HPDE6-E6E7 (cell line): ENCODE results near the gene CERS1.
A peak's percentile ranks its signal among the peaks of the same experiment; 100 is the strongest.

Experiments used
- DNase-seq: peaks from one replicate; pipeline ENCODE4 v3.0.0; 2011; ENCODE audit warnings: missing footprints; ENCODE audit errors: extremely low spot score

CERS1 gene

DNA sequence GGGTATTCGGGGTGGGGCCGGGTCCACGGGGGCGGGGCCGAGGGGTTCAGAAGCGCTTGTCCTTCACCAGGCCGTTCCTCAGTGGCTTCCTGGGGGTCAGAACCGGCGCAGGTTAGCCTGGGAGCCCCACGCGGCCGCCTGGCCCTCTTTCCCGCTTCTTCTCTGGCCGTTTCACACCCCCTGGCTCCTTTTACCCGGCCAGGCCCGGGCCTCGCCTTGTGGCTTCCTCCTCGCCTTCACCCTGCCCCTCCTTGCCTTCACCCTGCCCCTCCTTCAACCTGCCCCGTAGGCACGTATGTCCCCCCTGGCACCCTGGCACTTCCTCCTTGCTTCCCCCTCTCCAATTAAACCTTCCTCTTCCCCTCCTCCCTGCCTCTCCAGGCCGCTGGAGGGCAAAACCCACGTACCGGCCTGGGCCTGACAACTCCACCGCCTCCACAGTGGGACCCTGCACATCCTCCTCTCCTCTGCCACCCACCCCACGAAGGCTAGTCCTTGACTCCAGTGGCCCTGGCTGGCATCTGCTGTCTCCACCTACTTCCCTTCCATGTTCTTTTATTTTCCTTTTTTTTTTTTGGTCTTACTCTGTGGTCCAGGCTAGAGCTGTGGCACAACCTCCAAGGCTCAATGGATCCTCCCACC is 25.3 kb downstream of the CERS1 start:
- DNase-seq, result no peak

DNA sequence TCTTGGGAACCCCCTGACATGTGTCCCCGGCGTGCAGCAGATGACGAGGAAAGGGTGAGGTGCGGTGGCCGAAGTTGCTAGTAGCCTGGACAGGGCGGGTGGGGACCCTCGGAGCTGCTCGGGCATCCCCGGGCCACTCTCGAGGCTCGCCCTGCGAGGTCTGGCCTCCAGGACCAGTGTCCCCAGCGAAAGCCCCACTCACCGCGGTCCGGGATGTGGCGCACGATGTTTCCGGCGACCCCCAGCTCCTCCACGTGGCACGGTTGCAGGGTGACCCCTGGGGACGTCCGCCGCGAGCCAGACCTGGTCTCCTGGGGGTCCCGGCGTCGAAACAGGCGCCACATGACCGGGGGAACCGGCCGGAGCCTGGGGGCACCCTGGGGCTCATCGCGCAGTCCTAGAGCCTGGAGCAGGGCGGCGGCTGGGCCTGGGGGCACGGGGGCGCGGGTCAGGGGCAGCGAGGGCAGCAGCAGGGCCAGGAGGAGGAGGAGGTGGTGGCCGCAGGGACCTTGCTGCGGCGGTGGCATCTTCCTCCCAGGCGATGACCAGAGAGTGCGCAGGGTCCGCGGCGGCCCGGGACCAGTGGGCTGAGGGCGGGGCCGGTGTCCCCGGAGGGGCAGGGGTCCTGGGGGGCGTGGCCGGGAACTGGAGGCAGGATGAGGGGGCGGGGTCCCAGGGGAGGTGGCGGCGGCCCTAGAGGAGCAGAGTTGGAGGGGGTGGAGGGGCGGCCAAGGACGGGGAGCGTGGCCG is 26.0 kb downstream of the CERS1 start:
- no peak for DNase-seq

DNA sequence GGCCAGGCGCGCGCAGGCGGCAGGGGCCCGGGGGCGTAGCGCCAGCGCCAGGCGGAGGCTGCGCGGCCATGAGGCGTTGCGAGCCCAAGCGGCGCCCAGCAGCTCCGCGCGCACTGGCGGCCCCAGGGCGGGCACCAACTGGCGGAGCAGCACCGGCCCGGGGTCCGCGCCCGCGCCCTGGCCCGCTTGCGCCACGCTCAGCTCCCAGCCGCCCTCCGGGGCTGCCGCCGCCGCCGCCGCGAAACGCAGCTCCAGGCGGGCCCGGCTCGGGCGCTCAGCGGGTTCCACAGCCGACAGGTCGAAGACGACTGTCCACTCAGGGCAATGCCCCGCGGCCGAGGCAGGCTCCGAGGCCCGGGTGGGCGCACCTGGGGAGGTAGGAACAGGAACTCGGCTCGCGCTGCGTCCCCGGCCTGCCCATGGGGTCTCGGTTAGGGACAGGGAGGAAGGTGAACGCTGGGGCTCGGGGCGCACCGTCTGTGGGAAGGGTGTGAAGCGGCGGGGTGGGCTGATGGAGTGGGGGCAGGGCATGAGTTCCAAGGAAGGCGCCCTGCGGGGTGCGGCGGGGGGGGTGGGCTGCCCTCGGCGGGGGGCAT is 26.8 kb downstream of the CERS1 start:
- no peak for DNase-seq

DNA sequence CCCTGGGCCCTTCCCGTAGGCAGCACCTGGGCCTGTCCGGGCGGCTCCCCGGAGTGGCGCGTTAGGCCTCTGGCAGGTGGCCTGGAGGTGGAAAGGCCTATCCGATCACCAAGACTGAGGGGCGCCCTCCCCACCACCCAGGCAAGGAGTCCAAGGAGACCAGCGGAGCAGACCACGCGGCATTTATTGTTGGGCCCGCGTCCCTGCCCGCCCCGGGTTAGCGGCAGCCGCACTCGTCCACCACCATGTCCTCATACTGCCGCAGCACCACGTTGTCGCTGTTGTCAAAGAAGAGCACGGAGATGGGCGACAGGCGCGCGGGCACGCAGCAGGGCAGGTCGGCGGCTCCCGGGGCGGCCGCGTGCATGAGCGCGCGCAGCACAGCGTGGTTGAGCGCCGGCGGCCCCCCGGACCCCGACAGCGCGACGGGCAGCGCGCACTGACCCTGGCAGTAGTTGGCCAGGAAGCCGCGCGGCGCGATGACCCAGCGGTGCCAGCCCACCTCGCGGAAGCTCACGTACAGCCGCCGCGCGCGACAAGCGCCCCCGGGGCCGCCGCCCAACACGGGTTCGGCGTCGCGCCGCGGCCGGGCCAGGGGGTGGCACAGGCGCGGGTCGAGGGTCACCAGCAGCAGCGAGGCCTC is 27.5 kb downstream of the CERS1 start:
- DNase-seq, result no peak

DNA sequence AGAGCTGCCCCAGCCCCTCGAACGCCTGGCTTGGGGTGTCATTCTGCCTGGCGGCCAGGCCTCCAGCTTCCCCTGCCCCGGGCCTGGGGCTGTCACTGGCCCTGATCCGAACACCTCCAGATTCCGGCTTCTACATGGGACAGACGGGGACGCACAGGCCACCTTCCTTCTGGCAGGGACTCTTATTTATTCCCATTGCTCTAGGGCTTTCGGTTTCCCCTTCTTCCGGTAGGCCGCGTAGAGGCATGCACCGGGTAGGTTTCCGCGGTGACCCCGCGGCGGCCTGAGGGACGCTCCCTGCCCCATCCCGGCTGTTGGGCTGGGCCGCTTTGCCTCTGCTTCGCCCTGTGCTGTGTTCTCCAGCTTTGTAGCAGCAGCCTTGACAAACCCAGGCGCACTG is 28.2 kb downstream of the CERS1 start:
- no peak for DNase-seq

DNA sequence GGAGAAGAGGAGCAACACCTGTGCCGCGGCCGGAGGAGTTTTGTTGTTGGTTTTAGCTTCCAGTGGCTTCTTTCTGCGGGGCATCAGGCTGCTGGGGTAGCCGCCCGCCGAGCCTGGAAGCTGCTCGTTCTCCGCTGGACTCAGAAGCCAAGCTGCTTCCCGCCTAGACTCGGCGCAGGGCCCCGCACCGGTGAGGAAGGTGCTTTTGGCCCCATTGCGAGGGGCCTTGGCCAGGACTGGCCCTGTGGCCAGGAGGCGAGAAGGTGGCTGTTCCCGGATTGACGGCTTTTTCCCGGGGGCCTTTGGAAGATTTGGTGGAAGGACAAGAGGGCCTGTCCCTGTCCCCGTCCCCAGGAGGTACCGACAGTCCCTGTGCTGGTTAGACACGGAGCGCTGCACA is 28.8 kb downstream of the CERS1 start:
- DNase-seq, result no peak

DNA sequence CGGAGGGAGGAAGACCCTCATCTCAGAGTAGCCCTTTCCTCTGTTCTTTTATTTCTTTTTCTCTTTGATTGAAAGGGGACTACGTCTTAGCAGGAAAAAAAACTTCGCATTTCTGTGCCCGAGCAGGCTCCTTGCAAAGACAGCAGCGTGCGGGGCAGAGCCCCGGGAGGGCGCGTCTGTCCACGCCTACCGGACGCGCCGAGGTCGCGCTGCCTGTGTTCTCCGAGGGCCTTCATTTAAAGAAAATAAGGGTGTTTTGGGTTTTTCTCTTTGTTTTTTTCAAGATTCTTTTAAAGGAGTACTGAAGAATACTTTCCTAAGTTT is 29.2 kb downstream of the CERS1 start:
- no peak for DNase-seq

DNA sequence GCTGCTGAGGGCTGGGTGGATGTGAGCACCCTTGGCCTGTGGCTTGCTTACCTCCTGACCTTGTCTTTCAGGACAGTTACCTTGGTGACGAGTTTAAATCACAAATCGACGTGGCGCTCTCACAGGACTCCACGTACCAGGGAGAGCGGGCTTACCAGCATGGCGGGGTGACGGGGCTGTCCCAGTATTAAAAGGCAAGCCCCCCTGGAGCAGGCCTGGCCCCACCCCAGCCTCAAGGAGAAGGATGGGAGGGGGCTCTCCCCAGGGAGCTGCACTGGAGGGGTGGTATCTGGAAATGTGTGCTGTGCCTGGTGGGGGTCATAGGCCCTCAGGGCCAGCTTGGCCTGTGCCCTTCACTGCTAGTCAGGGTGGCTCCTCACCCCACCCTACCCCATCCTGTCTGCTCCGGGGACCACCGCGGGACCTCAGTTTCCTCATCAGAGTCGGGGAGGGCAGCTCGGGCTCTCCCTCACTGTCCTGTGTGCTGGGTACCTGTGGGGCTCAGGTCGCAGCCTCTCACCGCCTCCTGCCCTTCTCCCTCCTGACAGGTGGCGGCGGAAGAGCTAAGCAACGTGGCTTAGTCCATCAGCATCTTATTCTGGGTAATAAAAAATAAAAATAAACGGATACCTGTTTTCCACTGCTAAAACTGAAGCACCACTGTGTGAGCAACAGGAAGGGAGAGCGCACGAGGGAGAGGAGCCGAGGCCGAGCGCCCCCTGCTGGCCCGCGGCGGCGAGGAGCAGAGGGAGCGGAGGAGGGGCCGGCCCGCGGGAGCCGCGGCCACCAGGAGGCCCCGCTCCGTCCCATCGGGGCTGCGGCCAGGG is 29.8 kb downstream of the CERS1 start:
- DNase-seq, result peak; percentile 66

DNA sequence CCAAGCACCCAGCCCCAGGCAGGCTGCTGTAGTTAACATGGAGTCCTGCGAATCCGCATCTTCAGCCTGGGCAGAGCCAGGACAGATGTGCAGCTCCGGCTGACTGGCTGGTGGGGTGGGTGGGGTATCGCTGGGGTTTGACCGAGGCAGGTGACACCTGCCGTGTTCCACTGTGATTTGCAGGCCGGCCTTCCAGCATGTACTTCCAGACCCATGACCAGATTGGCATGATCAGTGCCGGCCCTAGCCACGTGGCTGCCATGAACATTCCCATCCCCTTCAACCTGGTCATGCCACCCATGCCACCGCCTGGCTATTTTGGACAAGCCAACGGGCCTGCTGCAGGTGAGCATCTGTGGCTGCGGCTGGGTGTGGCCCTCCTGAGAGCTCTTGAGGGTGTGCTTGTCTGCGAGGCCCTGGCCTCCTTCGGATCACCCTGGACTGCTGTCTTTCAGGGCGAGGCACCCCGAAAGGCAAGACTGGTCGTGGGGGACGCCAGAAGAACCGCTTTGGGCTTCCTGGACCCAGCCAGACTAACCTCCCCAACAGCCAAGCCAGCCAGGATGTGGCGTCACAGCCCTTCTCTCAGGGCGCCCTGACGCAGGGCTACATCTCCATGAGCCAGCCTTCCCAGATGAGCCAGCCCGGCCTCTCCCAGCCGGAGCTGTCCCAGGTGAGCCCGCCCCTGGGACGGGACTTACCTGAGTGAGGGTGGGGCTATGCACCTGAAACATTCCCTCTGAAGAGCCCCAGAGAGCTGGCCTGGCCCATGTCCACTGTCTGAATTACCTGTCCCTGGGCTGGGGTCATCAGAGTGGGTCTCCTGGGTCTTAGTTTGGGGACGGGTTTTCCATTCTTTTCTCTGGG is 30.6 kb downstream of the CERS1 start:
- no peak for DNase-seq

DNA sequence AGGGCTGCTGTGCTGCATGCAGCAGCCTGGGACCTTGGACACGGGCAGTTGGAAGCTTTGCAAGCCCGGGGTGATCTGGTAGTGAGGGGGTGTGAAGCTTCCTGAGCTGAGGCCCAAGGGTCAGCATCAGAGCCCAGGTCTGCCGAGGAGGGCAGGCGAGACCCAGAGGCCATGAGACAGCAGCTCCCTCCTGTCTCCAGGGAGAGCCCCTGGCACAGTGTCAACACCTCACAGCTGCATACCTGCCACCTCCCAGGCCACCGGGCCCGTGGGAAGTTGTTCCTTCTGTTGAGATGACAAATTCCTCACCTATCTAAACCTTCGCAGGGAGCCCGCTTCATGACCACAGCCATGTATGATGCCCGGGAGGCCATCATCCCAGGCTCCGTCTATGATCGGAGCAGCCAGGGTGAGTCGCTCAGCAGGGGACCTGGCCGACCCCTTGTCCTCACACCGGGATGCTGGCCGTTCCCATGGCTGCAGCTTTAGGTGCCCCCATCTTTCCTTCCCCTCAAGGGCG is 32.1 kb downstream of the CERS1 start:
- no peak for DNase-seq

DNA sequence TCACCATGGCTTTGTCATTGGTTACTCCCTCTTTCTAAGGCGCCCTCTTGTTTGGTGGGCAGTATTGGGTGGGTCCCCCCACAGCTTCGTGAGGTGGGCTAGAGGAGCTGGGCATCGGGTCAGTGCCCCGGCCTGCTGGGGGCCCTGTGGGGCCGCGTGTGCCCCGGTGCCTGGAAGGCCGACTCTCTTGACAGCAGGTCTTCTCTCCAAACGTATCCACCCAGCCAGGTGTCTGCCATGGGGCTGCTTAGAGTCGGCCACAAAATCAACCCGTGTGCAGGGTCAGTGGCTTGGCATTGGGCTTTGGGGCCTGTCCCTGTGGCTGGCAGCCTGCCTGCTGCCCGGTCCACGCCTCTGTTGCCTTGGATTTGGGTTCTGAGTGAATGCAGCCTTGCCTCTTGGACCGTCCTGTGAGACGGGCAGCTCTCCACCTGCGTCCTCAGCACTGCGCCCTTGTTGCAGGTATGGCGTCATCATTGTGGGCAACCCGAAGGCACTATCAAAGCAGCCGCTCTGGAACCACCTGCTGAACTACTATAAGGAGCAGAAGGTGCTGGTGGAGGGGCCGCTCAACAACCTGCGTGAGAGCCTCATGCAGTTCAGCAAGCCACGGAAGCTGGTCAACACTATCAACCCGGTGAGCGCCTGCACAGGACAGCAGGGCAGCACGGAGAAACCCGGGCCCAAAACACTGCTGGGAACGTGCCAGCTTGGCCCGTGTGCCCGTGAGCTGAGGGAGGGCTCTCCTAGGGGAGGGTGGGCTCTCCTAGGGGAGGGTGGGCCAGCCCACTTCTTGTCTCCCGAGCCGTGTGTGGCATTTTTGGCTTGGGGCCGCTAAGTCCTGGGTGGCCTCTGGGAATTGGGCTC is 32.7 kb downstream of the CERS1 start:
- no peak for DNase-seq

DNA sequence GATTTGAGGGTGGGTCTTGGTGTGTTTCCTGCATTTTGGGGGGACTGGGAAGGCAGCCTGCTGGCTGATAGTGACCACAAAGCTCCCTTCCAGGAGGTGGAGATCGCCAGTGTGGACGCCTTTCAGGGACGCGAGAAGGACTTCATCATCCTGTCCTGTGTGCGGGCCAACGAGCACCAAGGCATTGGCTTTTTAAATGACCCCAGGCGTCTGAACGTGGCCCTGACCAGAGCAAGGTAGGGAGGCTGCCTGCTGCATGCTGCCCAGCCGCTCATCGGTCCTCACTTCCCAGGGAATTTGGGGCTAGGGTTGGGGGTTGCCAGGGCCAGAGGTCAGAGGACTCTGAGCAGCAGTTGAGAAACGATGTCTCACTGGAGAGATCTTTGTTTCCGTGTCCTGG is 34.0 kb downstream of the CERS1 start:
- no peak for DNase-seq

DNA sequence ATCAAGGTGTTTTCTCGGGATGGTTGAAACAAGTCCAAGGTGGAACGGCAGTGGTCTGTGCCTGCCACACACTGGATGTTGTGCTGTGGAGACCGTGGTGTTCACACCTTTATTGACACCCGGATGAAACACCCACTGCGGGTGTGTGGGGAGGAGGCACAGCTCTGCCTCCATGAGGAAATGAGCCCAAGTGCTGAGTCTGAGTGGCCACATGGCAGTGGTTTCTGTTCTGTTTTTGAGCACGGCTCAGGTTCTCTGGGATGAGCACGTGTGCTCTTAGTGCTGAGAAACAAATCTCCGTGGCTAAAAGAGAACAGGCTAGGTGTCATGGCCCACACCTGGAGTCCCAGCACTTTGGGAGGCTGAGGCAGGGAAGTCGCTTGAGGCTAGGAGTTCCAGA is 34.7 kb downstream of the CERS1 start:
- no peak for DNase-seq

DNA sequence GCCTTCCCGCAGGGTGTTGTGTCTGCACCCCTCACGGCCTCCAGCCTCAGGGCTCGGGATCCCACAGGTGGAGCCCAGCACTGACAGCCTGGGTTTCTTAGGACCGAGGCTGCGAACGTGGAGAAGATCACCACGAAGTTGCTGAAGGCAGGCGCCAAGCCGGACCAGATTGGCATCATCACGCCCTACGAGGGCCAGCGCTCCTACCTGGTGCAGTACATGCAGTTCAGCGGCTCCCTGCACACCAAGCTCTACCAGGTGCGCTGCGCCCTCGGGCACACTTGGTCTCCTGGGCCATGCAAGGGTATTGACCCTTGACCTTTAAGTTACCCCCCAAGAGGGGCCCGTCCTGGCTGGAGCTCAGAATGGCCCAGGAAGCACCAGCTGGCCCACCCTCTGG is 35.2 kb downstream of the CERS1 start:
- DNase-seq, result no peak

DNA sequence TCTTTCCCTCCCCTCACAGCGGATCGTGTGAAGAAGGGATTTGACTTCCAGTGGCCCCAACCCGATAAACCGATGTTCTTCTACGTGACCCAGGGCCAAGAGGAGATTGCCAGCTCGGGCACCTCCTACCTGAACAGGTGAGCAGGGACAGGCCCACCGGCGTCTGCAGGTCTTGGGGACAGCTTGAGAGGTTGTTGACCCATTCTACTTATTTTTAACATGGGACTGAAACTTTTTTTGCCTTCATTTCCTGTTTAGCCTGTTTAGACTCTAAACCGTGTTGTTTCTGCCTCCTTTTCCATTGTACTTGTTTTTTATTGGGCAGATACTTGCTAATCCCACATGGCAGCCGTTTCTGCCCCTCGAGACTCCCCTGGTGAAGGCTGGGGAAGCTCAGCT is 35.7 kb downstream of the CERS1 start:
- no peak for DNase-seq

DNA sequence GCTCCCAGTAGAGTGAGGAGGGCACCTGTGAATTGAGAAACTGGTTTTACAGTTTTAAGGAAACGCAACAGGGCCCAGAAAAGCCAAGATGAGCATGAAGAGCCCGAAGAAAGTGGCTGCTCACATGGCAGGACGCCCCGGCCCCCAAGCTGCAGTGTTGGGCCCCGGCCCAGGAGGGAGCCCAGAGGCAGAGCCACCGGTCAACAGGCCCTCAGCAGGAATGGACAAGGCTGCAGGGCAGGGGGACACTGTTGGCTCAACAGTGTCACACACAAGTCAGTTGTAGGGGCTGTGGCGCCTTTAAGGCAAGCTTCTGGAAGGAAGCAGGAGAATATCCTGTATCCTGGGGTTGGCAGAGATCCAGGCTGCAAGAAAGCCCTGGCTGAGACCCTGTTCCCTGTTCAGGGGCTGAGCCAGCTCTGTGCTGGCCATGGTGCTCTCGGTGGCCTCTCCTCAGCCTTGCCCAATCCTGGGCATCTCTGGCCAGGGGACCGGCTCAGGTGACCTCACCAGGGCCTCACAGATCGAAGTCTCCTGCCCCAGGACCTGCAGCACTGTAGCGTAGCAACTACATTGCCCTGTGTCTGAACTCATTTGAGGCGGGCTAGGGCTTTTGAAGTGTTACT is 36.2 kb downstream of the CERS1 start:
- DNase-seq, result no peak

DNA sequence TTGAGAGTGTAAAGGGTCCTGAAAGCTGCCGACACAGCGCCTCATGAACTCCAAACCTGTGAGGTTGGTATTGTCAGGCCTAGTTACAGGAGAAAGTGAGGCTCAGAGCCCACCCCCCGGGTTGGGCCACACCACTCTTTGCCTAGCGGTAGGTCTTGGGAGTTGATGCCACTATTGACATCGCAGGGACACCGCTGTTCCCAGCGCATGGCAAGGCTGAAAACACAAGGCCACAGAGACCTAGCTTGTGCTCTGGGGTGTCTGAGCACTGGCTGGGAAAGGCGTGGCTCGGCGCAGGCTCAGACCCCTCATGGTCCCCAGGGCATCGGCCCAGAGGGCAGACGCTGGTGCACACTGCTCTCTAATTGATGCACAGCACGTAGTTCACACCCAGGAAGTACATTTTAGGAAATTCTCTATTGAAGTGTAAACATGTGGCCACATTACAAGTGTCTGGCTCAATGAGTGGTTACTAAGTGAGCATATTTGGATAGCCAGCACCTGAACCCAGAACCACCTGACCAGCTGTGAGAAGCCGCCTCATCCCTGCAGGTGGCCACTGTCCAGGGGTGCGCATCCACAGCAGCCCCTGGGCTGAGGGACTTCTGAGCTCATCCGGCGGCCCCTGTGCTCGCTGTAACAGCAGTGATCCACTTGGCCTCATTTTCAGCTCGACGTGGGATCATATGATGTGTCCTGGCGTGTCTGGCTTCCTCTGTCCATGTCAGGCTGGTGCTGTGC is 36.9 kb downstream of the CERS1 start:
- no peak for DNase-seq

DNA sequence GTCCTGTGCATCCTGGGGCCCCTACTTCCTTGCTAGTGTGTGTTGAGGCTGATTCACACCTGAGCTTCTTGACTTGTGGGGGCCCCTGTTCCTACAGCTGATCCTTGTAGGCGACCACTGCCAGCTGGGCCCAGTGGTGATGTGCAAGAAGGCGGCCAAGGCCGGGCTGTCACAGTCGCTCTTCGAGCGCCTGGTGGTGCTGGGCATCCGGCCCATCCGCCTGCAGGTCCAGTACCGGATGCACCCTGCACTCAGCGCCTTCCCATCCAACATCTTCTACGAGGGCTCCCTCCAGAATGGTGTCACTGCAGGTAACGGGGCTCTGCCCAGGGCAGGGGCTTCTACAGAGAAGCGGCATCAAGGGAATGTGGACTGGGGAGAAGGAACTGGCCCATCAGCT is 38.7 kb downstream of the CERS1 start:
- DNase-seq, result no peak
